WTC11 (cell line): Measurements from ENCODE around the gene EDARADD. TPM values are rescaled to one million over a fixed set of nuclear protein-coding genes. Genes with fewer than 3 reads are reported as not detected.

Experiments
- ATAC-seq: fragments of 200-7000 bp; cut with Tn5 transposase; 2 replicates; pipeline ENCODE4 v1.10.0; 2021; ENCODE audit warnings: mild to moderate bottlenecking, moderate library complexity
- CTCF ChIA-PET: fragments of 300-600 bp; sonication (Branson Sonifier 250); formaldehyde crosslinking; loops from one replicate; lab custom pipeline; 2021; ENCODE audit warnings: antibody characterized with exemption; lab: Charles Lee
- POLR2A ChIA-PET: fragments of 350-600 bp; sonication (Branson Sonifier 250); formaldehyde crosslinking; loops from one replicate; lab custom pipeline; 2021; ENCODE audit warnings: antibody characterized with exemption; lab: Charles Lee
- DNase-seq: peaks from one replicate; pipeline ENCODE4 v3.0.0; 2021; ENCODE audit warnings: low spot score
- H3K27ac Mint-ChIP-seq: 2 replicates; pipeline ENCODE4 v1.8.0; 2021; ENCODE audit warnings: mixed read lengths
- H3K27me3 Mint-ChIP-seq: 2 replicates; pipeline ENCODE4 v1.8.0; 2021; ENCODE audit warnings: low read depth, mild to moderate bottlenecking, moderate library complexity, mixed read lengths
- H3K36me3 Mint-ChIP-seq: 2 replicates; pipeline ENCODE4 v1.8.0; 2021; ENCODE audit warnings: mixed read lengths
- H3K4me1 Mint-ChIP-seq: 2 replicates; pipeline ENCODE4 v1.8.0; 2022; ENCODE audit warnings: mixed read lengths
- H3K4me3 Mint-ChIP-seq: 2 replicates; pipeline ENCODE4 v1.8.0; 2021; ENCODE audit warnings: mild to moderate bottlenecking, moderate library complexity, mixed read lengths
- H3K9me3 Mint-ChIP-seq: 2 replicates; pipeline ENCODE4 v1.8.0; 2021; ENCODE audit warnings: mixed read lengths
- ATF2 ChIP-seq: sonication (generic); formaldehyde crosslinking; IDR thresholded peaks from 2 replicates; pipeline ENCODE4 v1.8.1; 2022; ENCODE audit warnings: low read depth, missing genetic modification reagents, borderline replicate concordance
- ATF3 ChIP-seq: sonication (generic); formaldehyde crosslinking; conservative IDR thresholded peaks from 2 replicates; pipeline ENCODE4 v1.8.1; 2022; ENCODE audit warnings: mild to moderate bottlenecking, missing genetic modification reagents
- CREM ChIP-seq: sonication (generic); formaldehyde crosslinking; IDR thresholded peaks from 2 replicates; pipeline ENCODE4 v1.8.1; 2022; ENCODE audit warnings: mild to moderate bottlenecking, missing genetic modification reagents, moderate library complexity
- E2F1 ChIP-seq: sonication (generic); formaldehyde crosslinking; IDR thresholded peaks from 2 replicates; pipeline ENCODE4 v1.8.0; 2022; ENCODE audit warnings: mild to moderate bottlenecking, missing genetic modification reagents
- EMX1 ChIP-seq: fragments of 250-450 bp; sonication (Bioruptor Pico); IDR thresholded peaks from 2 replicates; pipeline ENCODE4 v1.8.0; 2021; ENCODE audit warnings: mild to moderate bottlenecking
- FOXJ3 ChIP-seq: sonication (generic); formaldehyde crosslinking; IDR thresholded peaks from 2 replicates; pipeline ENCODE4 v1.9.0; 2021; ENCODE audit warnings: missing genetic modification reagents, mild to moderate bottlenecking, borderline replicate concordance
- GRHL2 ChIP-seq: fragments of 250-450 bp; sonication (Bioruptor Pico); IDR thresholded peaks from 2 replicates; pipeline ENCODE4 v1.8.0; 2022; ENCODE audit warnings: mild to moderate bottlenecking, moderate library complexity; ENCODE audit not compliant: insufficient replicate concordance, severe bottlenecking
- HMGA2 ChIP-seq: fragments of 250-450 bp; sonication (Bioruptor Pico); IDR thresholded peaks from 2 replicates; pipeline ENCODE4 v1.4.0; 2021; ENCODE audit warnings: mild to moderate bottlenecking, moderate library complexity
- JUN ChIP-seq: sonication (generic); formaldehyde crosslinking; IDR thresholded peaks from 2 replicates; pipeline ENCODE4 v1.8.0; 2023; ENCODE audit warnings: mild to moderate bottlenecking, missing genetic modification reagents
- MLX ChIP-seq: sonication (generic); formaldehyde crosslinking; IDR thresholded peaks from 2 replicates; pipeline ENCODE4 v1.8.1; 2023; ENCODE audit warnings: mild to moderate bottlenecking, missing genetic modification reagents, moderate library complexity
- MYBL2 ChIP-seq: sonication (generic); formaldehyde crosslinking; IDR thresholded peaks from 2 replicates; pipeline ENCODE4 v1.8.1; 2023; ENCODE audit warnings: mild to moderate bottlenecking, moderate library complexity, missing genetic modification reagents
- NR1H2 ChIP-seq: sonication (generic); formaldehyde crosslinking; IDR thresholded peaks from 2 replicates; pipeline ENCODE4 v1.9.0; 2021; ENCODE audit warnings: mild to moderate bottlenecking, moderate library complexity, missing genetic modification reagents
- OVOL2 ChIP-seq: fragments of 250-450 bp; sonication (Bioruptor Pico); IDR thresholded peaks from 2 replicates; pipeline ENCODE4 v1.9.0; 2021; ENCODE audit warnings: mild to moderate bottlenecking, borderline replicate concordance
- SOX15 ChIP-seq: fragments of 250-450 bp; sonication (Bioruptor Pico); IDR thresholded peaks from 2 replicates; pipeline ENCODE4 v1.9.0; 2021; ENCODE audit warnings: mild to moderate bottlenecking
- SP1 ChIP-seq: sonication (generic); formaldehyde crosslinking; conservative IDR thresholded peaks from 2 replicates; pipeline ENCODE4 v1.8.1; 2022; ENCODE audit warnings: missing genetic modification reagents
- TEAD1 ChIP-seq: sonication (generic); formaldehyde crosslinking; IDR thresholded peaks from 2 replicates; pipeline ENCODE4 v1.8.0; 2022; ENCODE audit warnings: mild to moderate bottlenecking, missing genetic modification reagents
- ZBTB43 ChIP-seq: sonication (generic); formaldehyde crosslinking; IDR thresholded peaks from 2 replicates; pipeline ENCODE4 v1.8.1; 2023; ENCODE audit warnings: mild to moderate bottlenecking, missing genetic modification reagents
- ZMAT4 ChIP-seq: fragments of 250-450 bp; sonication (Bioruptor Pico); IDR thresholded peaks from 2 replicates; pipeline ENCODE4 v1.9.0; 2021; ENCODE audit warnings: mild to moderate bottlenecking
- ZNF317 ChIP-seq: sonication (generic); formaldehyde crosslinking; IDR thresholded peaks from 2 replicates; pipeline ENCODE4 v1.8.1; 2023; ENCODE audit warnings: low read depth, mild to moderate bottlenecking, moderate library complexity, missing genetic modification reagents, borderline replicate concordance
- ZNF396 ChIP-seq: fragments of 250-450 bp; sonication (Bioruptor Pico); IDR thresholded peaks from 2 replicates; pipeline ENCODE4 v1.8.0; 2021; ENCODE audit warnings: mild to moderate bottlenecking, moderate library complexity, borderline replicate concordance
- ZNF671 ChIP-seq: fragments of 250-450 bp; sonication (Bioruptor Pico); IDR thresholded peaks from 2 replicates; pipeline ENCODE4 v1.8.0; 2021; ENCODE audit warnings: mild to moderate bottlenecking
- total RNA-seq: library from RNA; stranded (reverse); gene quantifications from 3 replicates; pipeline ENCODE4 v1.2.3, GENCODE V29; 2021
- TF ChIP-seq, protein P1 (sequence below): fragments of 250-450 bp; sonication (Bioruptor Pico); IDR thresholded peaks from 2 replicates; pipeline ENCODE4 v1.8.0; 2021; ENCODE audit warnings: mild to moderate bottlenecking

The EDARADD gene
- total RNA-seq, 1 experiment from 2014 or later = 5.0 TPM

DNA sequence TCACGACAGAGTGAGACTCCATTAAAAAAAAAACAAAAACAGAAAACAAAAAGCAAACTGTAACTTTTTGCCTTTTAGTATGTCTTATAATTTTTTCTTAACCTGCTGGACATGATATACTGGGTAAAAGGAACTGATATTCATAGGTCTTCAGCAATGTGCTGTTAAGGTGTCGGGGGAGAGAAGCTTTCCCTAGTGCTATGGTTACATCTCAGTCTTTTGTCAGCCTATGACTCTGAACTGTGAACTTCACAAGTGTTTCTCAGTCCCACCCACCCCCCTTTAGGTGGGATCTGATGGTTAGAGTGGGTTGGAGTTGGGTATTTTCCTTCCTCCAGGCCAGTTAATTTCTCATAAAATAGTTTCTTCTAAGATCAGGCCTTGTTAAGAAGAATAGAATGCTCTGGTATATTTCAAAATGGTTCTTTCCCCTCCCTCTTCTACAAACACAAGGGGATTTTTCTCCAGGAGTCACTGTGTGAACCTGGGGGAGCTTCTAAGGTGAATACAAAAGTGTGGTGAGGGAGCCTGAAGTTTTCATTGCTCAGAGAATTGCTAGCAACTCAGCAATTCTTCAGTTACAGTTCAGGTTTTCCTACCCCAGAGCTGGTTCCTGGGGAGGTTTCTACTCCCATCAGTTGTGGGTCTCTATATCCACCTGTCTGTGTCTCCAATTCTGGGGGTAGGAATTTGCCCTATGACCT lies 16.1 kb upstream of the EDARADD start:
- no peaks in the 10 kb centered on the region for H3K4me1 Mint-ChIP-seq
- DNase-seq = no peak
- CTCF ChIA-PET = no interaction called here
- H3K27ac Mint-ChIP-seq = no peak overlapping the region
- TF ChIP-seq NR1H2 (CRISPR knock-in tag) (no peak), JUN (CRISPR knock-in tag) (no peak), MYBL2 (no peak), ATF3 (CRISPR knock-in tag) (no peak), ZMAT4 (CRISPR knock-in tag) (no peak), E2F1 (no peak), ZNF396 (CRISPR knock-in tag) (no peak), SOX15 (CRISPR knock-in tag) (no peak), TEAD1 (CRISPR knock-in tag) (no peak), OVOL2 (CRISPR knock-in tag) (no peak), ZNF671 (CRISPR knock-in tag) (no peak)
- TF ChIP-seq, all 79 proteins: peak for 0
- Mint-ChIP-seq H3K9me3 (peaks cover 20% of the 10 kb centered on the region), H3K36me3 (peaks cover 8% of the 10 kb centered on the region), H3K27me3 (no peaks in the 10 kb centered on the region), H3K4me3 (no peak overlapping the region)
- no peak for ATAC-seq
- POLR2A ChIA-PET = no interaction called here

DNA sequence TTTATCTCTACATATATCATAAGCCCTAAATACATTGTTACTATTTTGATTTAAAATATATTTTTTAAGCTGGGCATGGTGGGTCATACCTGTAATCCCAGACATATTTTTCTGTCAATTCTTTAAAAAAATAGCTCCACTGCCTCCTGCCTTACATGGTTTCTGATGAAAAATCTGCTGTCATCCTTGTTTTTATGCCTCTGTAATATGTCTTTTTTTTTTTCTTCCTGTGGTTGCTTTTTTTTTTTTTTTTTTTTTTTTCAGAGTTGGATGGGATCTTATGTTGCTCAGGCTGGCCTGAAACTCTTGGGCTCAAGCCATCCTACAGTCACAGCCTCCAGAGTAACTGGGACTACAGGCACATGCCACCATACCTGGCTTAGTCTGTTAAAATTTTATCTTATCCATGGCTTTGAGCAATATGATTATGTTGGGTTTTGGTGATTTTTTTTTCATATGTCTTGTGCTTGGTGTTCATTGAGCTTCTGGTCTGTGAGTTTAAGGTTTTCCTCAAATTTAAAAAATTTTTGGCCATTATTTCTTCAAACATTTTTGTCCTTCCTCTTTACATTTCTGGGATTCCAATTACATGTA lies 12.4 kb upstream of the EDARADD start:
- POLR2A ChIA-PET = no interaction called here
- TF ChIP-seq HMGA2 (CRISPR knock-in tag) (no peak), MLX (CRISPR knock-in tag) (no peak), EMX1 (CRISPR knock-in tag) (no peak), SP1 (CRISPR knock-in tag) (no peak), ZNF317 (CRISPR knock-in tag) (peak; percentile 89), CREM (CRISPR knock-in tag) (no peak), ZBTB43 (CRISPR knock-in tag) (no peak)
- CTCF ChIA-PET = no interaction called here
- no peak overlapping the region for H3K4me3 Mint-ChIP-seq
- peaks cover 20% of the 10 kb centered on the region for H3K9me3 Mint-ChIP-seq
- H3K36me3 Mint-ChIP-seq = peaks cover 8% of the 10 kb centered on the region
- ATAC-seq = no peak
- H3K4me1 Mint-ChIP-seq = no peaks in the 10 kb centered on the region
- H3K27ac Mint-ChIP-seq = no peak overlapping the region
- H3K27me3 Mint-ChIP-seq = no peaks in the 10 kb centered on the region
- DNase-seq = no peak

DNA sequence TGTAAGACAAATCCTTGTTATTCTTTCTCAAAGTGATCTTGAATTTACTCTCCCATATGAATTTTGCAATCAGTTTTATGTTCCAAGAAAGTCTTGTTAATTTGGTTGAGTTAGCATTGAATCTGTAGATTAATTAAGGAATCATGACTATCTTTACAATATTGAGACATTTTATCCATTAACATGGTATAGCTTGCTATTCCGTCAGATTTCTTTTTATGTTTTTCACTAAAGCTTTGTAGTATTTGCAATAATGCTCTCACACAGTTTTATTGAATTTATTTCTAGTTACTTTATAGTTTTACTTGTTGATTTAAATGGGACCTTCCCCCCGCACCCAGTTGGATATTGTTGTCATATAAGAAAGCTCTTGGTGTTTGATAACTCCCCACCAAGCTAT lies 5.8 kb upstream of the EDARADD start:
- H3K9me3 Mint-ChIP-seq = no peaks in the 10 kb centered on the region
- H3K36me3 Mint-ChIP-seq = no peaks in the 10 kb centered on the region
- DNase-seq (no peak), ATAC-seq (no peak)
- peaks cover 1% of the 10 kb centered on the region for H3K27me3 Mint-ChIP-seq
- no peaks in the 10 kb centered on the region for H3K4me1 Mint-ChIP-seq
- ChIA-PET CTCF (no interaction called here), POLR2A (no interaction called here)
- no peak overlapping the region for H3K27ac Mint-ChIP-seq
- H3K4me3 Mint-ChIP-seq = no peak overlapping the region
- no peak for TF ChIP-seq SP1 (CRISPR knock-in tag)
- TF ChIP-seq CREM (CRISPR knock-in tag) = no peak
- TF ChIP-seq FOXJ3 = no peak
- TF ChIP-seq ZBTB43 (CRISPR knock-in tag) = no peak
- TF ChIP-seq GRHL2 = no peak
- TF ChIP-seq ATF2 (CRISPR knock-in tag) = no peak
- TF ChIP-seq, protein P1, sequence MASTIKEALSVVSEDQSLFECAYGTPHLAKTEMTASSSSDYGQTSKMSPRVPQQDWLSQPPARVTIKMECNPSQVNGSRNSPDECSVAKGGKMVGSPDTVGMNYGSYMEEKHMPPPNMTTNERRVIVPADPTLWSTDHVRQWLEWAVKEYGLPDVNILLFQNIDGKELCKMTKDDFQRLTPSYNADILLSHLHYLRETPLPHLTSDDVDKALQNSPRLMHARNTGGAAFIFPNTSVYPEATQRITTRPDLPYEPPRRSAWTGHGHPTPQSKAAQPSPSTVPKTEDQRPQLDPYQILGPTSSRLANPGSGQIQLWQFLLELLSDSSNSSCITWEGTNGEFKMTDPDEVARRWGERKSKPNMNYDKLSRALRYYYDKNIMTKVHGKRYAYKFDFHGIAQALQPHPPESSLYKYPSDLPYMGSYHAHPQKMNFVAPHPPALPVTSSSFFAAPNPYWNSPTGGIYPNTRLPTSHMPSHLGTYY (CRISPR knock-in tag) = no peak
